ENCODE measurements around the gene BCR.

The BCR gene

DNA sequence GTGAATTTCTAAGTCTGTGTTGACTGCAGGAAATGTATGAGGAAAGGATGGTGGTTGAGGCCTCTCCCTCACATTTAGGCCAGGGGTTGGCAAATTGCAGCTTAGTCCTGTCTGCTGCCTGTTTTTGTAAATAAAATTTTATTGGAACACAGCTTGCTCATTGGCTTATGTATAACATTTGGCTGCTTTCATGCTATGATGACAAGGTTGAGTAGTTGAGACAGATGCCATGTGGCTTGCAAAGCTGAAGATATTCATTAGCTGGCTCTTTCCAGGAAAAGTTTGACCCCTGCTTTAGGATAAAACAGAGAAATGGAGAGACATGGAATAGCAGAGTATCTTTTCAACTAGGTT is 46.2 kb downstream of the BCR start:
- no peaks in the 10 kb centered on the region for H3K9me3 ChIP-seq (ENCODE audit: control insufficient read depth, insufficient read depth, low read length)
- H3K36me3 ChIP-seq (ENCODE audit: insufficient read depth, low read length), result no peaks in the 10 kb centered on the region; the same call in 1 of the 2 replicates
- no peak overlapping the region for H3K9ac ChIP-seq (ENCODE audit: low read depth, low read length)
- peaks cover 19% of the 10 kb centered on the region for H3K4me1 ChIP-seq (ENCODE audit: insufficient read depth, low read length)

DNA sequence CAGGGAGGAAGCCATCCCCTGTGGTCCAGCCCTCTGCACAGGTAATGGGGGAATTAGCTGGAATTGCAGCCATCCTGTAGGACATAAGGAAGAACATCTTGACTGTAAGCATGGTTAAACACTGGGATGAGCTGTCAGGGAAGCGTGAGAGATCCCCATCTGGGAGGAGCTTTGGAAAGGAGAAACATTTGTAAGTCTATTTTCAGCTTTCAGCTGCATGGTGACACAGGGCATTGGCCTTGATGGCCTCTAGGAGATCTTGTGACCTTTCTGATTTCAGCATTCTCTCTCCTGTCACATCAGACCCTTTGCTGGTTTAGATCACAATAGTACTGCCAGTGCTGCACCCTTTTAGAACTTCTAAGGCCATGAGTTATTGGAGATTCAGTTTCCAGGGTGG is 47.1 kb downstream of the BCR start:
- Histone ChIP-seq H3K36me3 (ENCODE audit: insufficient read depth, low read length) (no peaks in the 10 kb centered on the region; the same call in 1 of the 2 replicates), H3K9me3 (ENCODE audit: control insufficient read depth, insufficient read depth, low read length) (no peaks in the 10 kb centered on the region), H3K9ac (ENCODE audit: low read depth, low read length) (no peak overlapping the region), H3K4me1 (ENCODE audit: insufficient read depth, low read length) (peaks cover 19% of the 10 kb centered on the region)

DNA sequence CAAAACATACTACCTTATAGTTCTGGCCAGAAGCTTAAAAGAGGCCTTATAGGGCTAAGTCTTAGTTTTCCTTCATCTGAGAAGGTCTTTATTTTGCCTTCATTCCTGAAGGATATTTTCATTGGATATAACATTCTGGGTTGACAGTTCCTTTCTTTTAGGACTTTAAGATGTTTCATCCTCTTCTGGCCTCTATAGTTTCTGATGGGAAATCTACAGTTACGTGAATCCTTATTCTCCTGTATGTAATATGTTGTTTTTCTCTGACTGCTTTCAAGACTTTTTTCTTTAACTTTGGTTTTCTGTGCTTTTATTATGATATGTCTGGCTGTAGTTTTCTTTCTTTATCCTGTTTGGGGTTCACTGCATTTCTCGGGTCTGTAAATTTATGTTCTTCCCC is 48.2 kb downstream of the BCR start:
- Histone ChIP-seq H3K4me1 (ENCODE audit: insufficient read depth, low read length) (peaks cover 19% of the 10 kb centered on the region), H3K36me3 (ENCODE audit: insufficient read depth, low read length) (no peaks in the 10 kb centered on the region; the same call in 1 of the 2 replicates), H3K9me3 (ENCODE audit: control insufficient read depth, insufficient read depth, low read length) (no peaks in the 10 kb centered on the region), H3K9ac (ENCODE audit: low read depth, low read length) (no peak overlapping the region)

DNA sequence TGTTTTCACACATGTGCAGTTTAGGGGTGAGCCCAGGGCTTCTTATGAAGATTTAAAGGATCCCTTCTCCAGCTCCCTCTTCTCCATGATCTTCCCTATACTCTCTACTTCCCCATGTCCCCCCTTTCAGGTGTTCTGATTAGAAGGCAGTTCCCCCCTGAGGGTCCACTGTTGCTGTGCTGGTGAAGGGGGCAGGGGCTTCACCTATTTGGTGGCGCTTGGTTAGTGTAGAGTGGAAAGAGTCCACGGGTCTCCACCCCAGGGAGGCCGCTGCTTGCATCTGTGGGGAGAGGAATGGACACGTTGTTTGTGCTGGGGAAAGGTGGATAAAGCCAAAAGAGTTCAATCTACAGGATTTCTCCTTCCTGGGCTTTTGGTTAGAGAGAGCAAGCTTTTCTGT is 49.3 kb downstream of the BCR start:
- no peak overlapping the region for H3K9ac ChIP-seq (ENCODE audit: low read depth, low read length)
- no peaks in the 10 kb centered on the region; the same call in 1 of the 2 replicates for H3K36me3 ChIP-seq (ENCODE audit: insufficient read depth, low read length)
- no peaks in the 10 kb centered on the region for H3K9me3 ChIP-seq (ENCODE audit: control insufficient read depth, insufficient read depth, low read length)
- H3K4me1 ChIP-seq (ENCODE audit: insufficient read depth, low read length), result peaks cover 19% of the 10 kb centered on the region

DNA sequence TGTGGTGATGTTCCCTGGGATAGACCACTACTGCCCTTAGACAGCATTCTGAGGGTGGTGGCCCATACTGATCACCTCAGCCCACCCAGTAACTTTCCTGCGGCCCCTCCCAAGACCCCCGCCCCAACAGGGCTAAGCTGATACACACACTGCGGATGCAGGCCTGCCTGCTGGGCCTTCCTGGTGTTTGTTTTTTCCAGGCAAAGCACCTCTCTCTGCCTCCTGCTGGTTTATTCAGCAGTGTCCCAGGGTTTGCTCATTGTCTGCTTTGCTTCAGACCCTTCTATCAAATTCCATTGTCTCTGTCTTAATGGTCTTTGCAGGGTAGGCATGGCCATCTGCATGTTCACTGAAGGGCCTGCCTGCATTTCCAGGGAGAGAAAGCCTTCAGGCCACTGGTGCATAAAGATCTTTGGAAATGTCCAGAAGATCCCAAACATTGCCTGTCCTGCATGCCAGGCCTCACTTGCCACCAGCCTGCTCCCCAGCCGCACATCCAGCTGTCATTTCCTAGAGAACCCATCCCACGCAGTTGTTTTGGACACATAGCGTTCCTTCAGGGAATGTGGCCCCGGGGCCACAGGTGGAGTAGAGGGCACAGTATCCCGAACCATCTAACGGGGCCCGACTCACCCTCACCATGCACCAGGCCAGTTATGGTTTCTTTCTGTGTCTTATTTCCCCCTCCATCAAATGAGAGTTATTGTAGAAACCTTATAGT is 50.2 kb downstream of the BCR start:
- Histone ChIP-seq H3K36me3 (ENCODE audit: insufficient read depth, low read length) (no peaks in the 10 kb centered on the region; the same call in 1 of the 2 replicates), H3K4me1 (ENCODE audit: insufficient read depth, low read length) (peaks cover 19% of the 10 kb centered on the region), H3K9me3 (ENCODE audit: control insufficient read depth, insufficient read depth, low read length) (no peaks in the 10 kb centered on the region), H3K9ac (ENCODE audit: low read depth, low read length) (no peak overlapping the region)

DNA sequence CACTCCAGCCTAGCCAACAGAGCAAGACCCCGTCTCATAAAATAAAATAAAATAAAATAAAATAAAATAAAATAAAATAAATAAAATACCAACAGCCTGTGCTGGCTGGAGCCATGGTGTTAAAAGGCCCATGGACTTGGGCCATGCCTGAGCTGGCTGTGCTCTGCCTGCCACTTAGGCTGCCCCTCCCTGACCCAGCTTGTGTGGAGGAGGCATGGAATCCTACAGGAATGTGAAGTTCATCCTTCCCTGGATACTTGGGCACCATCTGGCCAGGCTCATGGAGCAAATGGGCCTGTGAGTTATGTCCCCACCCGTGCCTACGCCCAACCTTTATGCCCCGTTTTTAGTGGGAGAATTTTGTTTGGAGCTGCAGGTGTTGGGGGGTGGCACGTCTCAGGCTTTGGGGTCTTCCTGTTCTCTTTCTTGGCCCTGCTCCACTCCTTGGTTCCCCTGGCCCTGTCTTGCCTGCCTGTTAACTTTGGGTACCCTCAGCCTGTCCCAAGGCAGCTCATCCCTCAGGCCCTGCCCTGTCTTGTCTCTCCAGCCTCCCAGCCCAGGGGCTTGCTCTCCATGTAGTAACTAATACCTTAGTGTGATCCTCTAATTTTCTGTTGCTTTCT is 51.3 kb downstream of the BCR start:
- Histone ChIP-seq H3K36me3 (ENCODE audit: insufficient read depth, low read length) (no peaks in the 10 kb centered on the region; the same call in 1 of the 2 replicates), H3K9ac (ENCODE audit: low read depth, low read length) (no peak overlapping the region), H3K9me3 (ENCODE audit: control insufficient read depth, insufficient read depth, low read length) (no peaks in the 10 kb centered on the region), H3K4me1 (ENCODE audit: insufficient read depth, low read length) (peaks cover 14% of the 10 kb centered on the region)

DNA sequence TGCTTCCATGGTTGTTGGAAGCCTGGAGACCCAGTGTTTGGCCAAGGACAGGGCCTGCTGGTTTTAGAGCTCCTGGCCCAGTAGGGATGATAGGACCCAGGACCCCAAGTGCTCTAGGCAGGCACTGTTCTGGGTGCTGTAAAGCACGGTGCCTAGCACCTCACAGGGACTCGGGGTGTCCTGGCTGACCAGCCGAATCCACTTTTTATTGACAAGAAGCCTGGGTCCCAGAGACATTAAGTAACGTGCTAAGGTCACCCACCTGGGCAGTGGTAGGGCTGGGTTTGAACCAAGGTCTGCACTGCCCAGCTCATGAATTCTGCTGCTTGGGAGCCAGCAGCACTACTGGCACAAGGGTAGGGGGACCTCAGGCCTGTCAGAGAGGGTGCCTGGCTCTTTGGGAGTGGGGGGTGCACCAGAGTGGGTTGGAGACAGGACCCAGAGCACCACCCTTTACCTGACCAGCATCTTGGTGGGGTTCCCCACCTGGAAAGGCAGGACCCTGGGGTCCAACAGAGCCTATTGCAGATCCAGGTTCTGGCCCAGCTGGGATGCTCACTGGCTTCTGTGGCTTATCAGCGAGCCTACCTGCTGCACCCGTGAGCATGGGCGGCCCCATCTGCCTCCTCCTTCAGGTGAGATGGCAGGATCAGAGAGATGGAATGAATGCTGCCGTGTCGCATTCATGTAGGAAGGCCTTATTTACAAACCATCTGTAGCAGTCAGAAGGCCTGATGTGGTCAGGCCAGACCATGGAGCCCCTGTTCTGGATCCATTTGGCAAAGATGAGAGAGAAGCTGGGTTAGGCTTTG is 52.0 kb downstream of the BCR start:
- Histone ChIP-seq H3K9ac (ENCODE audit: low read depth, low read length) (no peak overlapping the region), H3K4me1 (ENCODE audit: insufficient read depth, low read length) (peaks cover 20% of the 10 kb centered on the region), H3K36me3 (ENCODE audit: insufficient read depth, low read length) (no peaks in the 10 kb centered on the region; the same call in 1 of the 2 replicates), H3K9me3 (ENCODE audit: control insufficient read depth, insufficient read depth, low read length) (no peaks in the 10 kb centered on the region)

DNA sequence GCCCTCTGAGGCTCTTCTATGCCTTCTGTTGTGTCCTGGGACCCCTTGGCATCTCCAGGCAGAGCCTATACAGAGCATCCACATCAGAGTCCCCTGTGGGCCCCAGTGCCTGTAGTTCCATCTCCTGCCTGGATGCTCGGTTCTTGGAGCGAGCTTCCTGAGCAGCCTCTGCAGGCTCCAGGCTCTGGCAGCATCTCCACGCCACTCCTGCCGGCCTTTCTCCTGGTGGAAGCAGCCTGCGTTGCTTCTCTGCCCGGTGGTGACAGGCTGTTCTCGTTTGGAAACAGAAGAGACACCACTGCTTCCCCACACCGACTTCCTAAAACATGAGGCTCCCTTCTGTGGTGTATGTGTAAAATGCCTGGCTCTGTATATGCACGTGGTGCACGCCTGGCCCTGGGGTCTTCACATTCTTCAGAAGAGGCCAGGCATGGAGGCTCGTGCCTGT is 52.8 kb downstream of the BCR start:
- H3K9ac ChIP-seq (ENCODE audit: low read depth, low read length), result no peak overlapping the region
- peaks cover 23% of the 10 kb centered on the region for H3K4me1 ChIP-seq (ENCODE audit: insufficient read depth, low read length)
- H3K9me3 ChIP-seq (ENCODE audit: control insufficient read depth, insufficient read depth, low read length), result no peaks in the 10 kb centered on the region
- no peaks in the 10 kb centered on the region; the same call in 1 of the 2 replicates for H3K36me3 ChIP-seq (ENCODE audit: insufficient read depth, low read length)

DNA sequence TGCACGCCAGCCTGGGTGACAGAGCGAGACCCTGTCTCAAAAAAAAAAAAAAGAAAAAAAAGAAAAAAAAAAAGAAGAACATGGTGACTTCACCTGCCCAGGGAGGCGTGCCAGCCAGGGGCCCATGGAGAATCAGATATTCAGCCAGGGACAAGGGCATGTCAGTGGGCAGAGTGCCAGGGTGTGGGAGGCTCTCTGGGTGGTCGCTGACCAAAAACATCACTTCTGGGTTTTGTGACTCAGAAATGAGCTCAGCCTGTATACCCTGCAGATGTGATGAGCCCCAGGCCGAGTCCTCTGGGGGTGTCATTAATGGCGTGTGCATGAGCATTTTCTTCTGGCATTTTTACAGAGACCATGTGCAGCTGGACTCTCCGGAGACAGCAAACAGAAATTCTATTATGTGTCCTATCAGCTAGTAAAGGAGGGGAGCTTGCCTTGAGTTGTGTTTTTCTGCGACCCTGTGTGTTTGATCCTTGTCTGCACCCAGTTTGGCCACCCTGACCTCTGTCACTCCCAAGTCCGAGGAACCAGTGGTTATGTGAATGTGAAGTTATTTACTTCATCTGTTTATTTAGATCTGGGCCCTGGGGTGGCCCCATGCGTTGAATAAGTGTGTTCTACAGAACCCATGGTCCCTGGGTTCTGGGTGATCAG is 53.6 kb downstream of the BCR start:
- H3K9ac ChIP-seq (ENCODE audit: low read depth, low read length), result no peak overlapping the region
- H3K4me1 ChIP-seq (ENCODE audit: insufficient read depth, low read length), result peaks cover 23% of the 10 kb centered on the region
- H3K36me3 ChIP-seq (ENCODE audit: insufficient read depth, low read length), result no peaks in the 10 kb centered on the region
- no peaks in the 10 kb centered on the region for H3K9me3 ChIP-seq (ENCODE audit: control insufficient read depth, insufficient read depth, low read length)

DNA sequence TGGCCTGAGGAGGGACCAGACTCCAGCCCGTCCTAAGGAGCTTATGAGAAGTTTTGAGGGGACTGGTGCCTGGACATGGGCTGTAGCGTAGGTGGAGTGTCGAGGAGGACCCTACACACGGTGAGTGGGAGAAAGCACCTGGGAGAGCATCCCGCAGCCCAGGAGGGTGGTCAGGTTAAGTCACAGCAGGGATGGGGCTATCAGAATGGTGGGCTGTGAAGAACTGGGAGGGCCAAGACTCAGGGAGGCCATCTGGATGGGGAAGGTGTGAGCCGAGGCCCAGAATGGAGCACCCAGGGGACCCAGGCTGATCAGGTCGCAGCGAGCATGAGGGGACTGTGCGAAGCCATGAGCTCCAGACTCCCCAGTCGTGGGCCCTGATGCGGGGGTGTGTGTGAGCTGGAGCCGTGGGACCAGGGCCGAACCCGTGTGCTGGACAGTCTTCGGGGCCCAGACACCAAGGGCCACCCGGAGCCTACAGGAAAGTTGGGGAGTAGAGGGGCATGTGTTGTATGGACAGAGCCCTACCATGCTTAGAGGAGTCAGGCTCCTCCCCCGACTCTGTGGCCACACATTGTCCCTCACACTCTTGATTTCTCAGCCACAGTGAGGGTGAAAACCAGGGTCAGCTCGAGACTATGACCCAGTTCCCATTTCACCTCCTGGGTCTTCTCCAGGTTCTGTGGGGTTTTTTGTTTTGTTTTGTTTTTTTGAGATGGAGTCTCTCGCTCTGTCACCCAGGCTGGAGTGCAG is 54.3 kb downstream of the BCR start:
- Histone ChIP-seq H3K9me3 (ENCODE audit: control insufficient read depth, insufficient read depth, low read length) (no peaks in the 10 kb centered on the region), H3K4me1 (ENCODE audit: insufficient read depth, low read length) (peaks cover 22% of the 10 kb centered on the region), H3K9ac (ENCODE audit: low read depth, low read length) (no peak overlapping the region), H3K36me3 (ENCODE audit: insufficient read depth, low read length) (no peaks in the 10 kb centered on the region)

DNA sequence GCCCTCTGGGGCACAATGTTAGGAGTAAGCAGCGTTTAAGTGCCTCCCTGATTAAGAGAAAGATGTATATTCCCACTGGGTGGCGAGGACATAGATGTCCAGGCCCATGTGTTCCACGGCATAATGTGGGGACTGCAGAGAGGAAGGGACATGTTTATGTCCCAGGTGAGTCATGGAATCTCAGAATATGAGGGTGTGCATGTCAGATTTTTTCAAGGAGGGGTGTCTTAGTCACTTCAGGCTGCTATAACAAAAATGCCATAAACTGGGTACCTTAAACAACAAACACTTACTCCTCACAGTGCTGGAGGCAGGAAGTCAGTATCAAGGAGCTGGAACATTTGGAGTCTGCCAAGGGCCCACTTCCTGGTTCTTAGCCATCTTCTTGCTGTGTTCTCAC is 55.1 kb downstream of the BCR start:
- no peaks in the 10 kb centered on the region for H3K9me3 ChIP-seq (ENCODE audit: control insufficient read depth, insufficient read depth, low read length)
- H3K36me3 ChIP-seq (ENCODE audit: insufficient read depth, low read length), result no peaks in the 10 kb centered on the region
- H3K4me1 ChIP-seq (ENCODE audit: insufficient read depth, low read length), result peaks cover 14% of the 10 kb centered on the region
- no peak overlapping the region for H3K9ac ChIP-seq (ENCODE audit: low read depth, low read length)

DNA sequence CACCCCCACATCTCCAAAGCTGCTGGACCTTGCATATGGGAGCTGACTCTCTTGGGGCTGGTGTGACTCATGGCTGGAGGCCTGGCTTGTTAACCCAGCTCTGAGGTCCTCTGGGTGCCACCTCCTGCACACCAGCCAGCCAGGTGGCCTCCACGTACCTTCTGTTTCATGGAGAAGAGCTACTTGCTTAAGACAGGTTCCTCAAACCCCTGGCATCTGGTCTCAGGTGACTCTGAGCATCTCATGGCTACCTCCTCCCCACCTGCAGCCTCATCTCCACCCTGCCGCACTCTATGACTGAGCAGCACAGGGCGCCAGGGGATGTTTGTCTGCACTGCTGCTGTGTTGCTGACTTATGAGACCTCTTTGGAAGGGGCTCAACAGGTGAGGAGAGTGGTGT is 55.7 kb downstream of the BCR start:
- Histone ChIP-seq H3K4me1 (ENCODE audit: insufficient read depth, low read length) (peaks cover 15% of the 10 kb centered on the region), H3K9ac (ENCODE audit: low read depth, low read length) (no peak overlapping the region), H3K9me3 (ENCODE audit: control insufficient read depth, insufficient read depth, low read length) (no peaks in the 10 kb centered on the region), H3K36me3 (ENCODE audit: insufficient read depth, low read length) (no peaks in the 10 kb centered on the region)

DNA sequence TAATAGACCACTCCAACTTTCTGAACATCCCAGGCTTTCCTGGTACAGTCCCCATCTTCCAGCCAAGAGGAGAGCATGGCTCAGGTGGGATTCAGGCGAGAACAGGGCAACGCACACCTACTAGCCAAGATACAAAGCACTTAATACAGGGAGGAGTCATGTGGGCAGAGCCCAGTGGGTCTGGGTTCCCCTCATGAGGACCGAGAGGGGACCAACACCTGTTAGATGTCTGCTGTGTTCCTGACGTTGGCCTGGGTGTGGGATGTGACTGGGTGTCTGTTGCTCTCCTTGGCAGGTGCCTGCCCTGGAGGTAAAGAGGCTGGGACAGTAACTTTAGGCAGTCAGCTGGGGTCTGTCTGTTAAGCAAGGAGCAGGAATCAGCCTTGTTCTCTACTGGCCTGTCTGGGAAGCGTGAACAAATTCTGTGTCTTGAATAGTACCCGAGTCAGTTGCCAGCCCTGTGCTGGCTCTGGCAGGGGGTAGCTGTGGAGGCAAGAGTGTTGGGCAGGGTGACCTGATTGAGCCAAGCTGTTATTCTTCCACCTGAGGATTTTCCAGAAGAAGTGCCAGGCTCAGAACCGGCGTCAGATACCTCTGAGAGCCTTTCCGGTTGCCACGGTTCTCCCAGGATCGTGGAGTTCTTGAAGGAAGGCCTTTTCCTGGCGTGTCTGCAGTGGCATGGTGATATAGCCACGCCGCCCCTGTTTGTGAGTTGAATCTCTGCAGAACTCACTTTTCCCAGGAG is 56.3 kb downstream of the BCR start:
- Histone ChIP-seq H3K9ac (ENCODE audit: low read depth, low read length) (no peak overlapping the region), H3K4me1 (ENCODE audit: insufficient read depth, low read length) (peaks cover 20% of the 10 kb centered on the region), H3K9me3 (ENCODE audit: control insufficient read depth, insufficient read depth, low read length) (no peaks in the 10 kb centered on the region), H3K36me3 (ENCODE audit: insufficient read depth, low read length) (no peaks in the 10 kb centered on the region)
